CD14-positive monocyte (primary cell): Measurements from ENCODE around the gene GAP43. TPM values are rescaled to one million over a fixed set of nuclear protein-coding genes. Genes with fewer than 3 reads are reported as not detected.

ENCODE experiments used
- DNase-seq, 3 donors: peaks; one replicate each; pipeline ENCODE4 v3.0.0-alpha.2; 2011 to 2022
- H2AFZ ChIP-seq: 2 replicates; pipeline ENCODE4 v1.6.0; 2012; ENCODE audit warnings: mild to moderate bottlenecking, low read depth, low read length, inconsistent platforms; ENCODE audit not compliant: insufficient read depth, poor library complexity, severe bottlenecking
- H3K27ac ChIP-seq, 2 donors: 1 replicate in 1 of 2; 2 replicates in 1 of 2; pipeline ENCODE4 v1.5.1; 2012 to 2013; ENCODE audit warnings: low read length in 2 of 2, control low read depth in 1 of 2, inconsistent platforms in 1 of 2, low read depth in 1 of 2, mild to moderate bottlenecking in 1 of 2
- H3K27me3 ChIP-seq, 2 donors: one replicate each; pipeline versions ENCODE4 v1.6.0 to v1.6.1; 2011 to 2013; ENCODE audit warnings: low read length in 2 of 2; ENCODE audit not compliant: control insufficient read depth in 2 of 2, insufficient read depth in 2 of 2
- H3K36me3 ChIP-seq, 2 donors: replicated peaks in 1 of 2; 1 replicate in 1 of 2; 2 replicates in 1 of 2; pipeline versions ENCODE4 v1.5.1 to v1.6.1; 2012 to 2013; ENCODE audit warnings: low read length in 2 of 2, control low read depth in 1 of 2, inconsistent platforms in 1 of 2, mild to moderate bottlenecking in 1 of 2; ENCODE audit not compliant: insufficient read depth in 2 of 2, control insufficient read depth in 1 of 2
- H3K4me1 ChIP-seq, 2 donors: 1 replicate in 1 of 2; 2 replicates in 1 of 2; pipeline versions ENCODE4 v1.5.1 to v1.6.1; 2012 to 2013; ENCODE audit warnings: low read length in 2 of 2, control low read depth in 1 of 2, inconsistent platforms in 1 of 2, mild to moderate bottlenecking in 1 of 2, moderate library complexity in 1 of 2; ENCODE audit not compliant: insufficient read depth in 2 of 2, control insufficient read depth in 1 of 2
- H3K4me2 ChIP-seq: replicated peaks from 2 replicates; pipeline ENCODE3; 2012; ENCODE audit warnings: low read length, moderate library complexity, mild to moderate bottlenecking; ENCODE audit not compliant: poor library complexity, severe bottlenecking; ENCODE audit errors: extremely low read depth
- H3K4me3 ChIP-seq, 3 experiments: fragments of 200-600 bp in 1 of 3; sonication (generic) in 1 of 3; replicated peaks in 1 of 3; 1 replicate in 2 of 3; 2 replicates in 1 of 3; pipeline ENCODE4 v1.5.1; 2011 to 2013; ENCODE audit warnings: low read length in 3 of 3, mild to moderate bottlenecking in 3 of 3, control low read depth in 2 of 3, low read depth in 2 of 3, inconsistent platforms in 1 of 3, moderate library complexity in 1 of 3
- H3K79me2 ChIP-seq: 2 replicates; pipeline ENCODE4 v1.6.0; 2012; ENCODE audit warnings: mild to moderate bottlenecking, control low read depth, inconsistent platforms, low read length, moderate library complexity; ENCODE audit not compliant: insufficient read depth
- H3K9ac ChIP-seq: 2 replicates; pipeline ENCODE4 v1.6.0; 2017; ENCODE audit warnings: low read length, mild to moderate bottlenecking; ENCODE audit not compliant: insufficient read depth, poor library complexity, severe bottlenecking
- H3K9me3 ChIP-seq, 2 donors: replicated peaks in 1 of 2; 1 replicate in 1 of 2; 2 replicates in 1 of 2; pipeline versions ENCODE4 v1.5.1 to v1.6.1; 2012 to 2013; ENCODE audit warnings: low read length in 2 of 2, control low read depth in 1 of 2; ENCODE audit not compliant: control insufficient read depth in 1 of 2, insufficient read depth in 1 of 2
- H4K20me1 ChIP-seq: 2 replicates; pipeline ENCODE4 v1.6.0; 2012; ENCODE audit warnings: mild to moderate bottlenecking, low read length, control low read depth, moderate library complexity; ENCODE audit not compliant: insufficient read depth
- H3K27ac Mint-ChIP-seq, 7 donors: one replicate each; pipeline ENCODE4 v1.8.0; 2020; ENCODE audit warnings: mild to moderate bottlenecking in 7 of 7, mixed read lengths in 7 of 7, moderate library complexity in 6 of 7, inconsistent platforms in 2 of 7
- H3K27me3 Mint-ChIP-seq, 3 donors: one replicate each; pipeline ENCODE4 v1.8.0; 2021 to 2022; ENCODE audit warnings: low read depth in 3 of 3, mild to moderate bottlenecking in 3 of 3, mixed read lengths in 3 of 3, moderate library complexity in 3 of 3, inconsistent platforms in 1 of 3
- H3K36me3 Mint-ChIP-seq, 2 donors: one replicate each; pipeline ENCODE4 v1.8.0; 2020; ENCODE audit warnings: mixed read lengths in 2 of 2, inconsistent platforms in 1 of 2, mild to moderate bottlenecking in 1 of 2
- H3K4me1 Mint-ChIP-seq: one replicate; pipeline ENCODE4 v1.8.0; 2020; ENCODE audit warnings: mild to moderate bottlenecking, mixed read lengths
- H3K4me3 Mint-ChIP-seq, 2 donors: one replicate each; pipeline ENCODE4 v1.8.0; 2020; ENCODE audit warnings: mild to moderate bottlenecking in 2 of 2, mixed read lengths in 2 of 2, moderate library complexity in 1 of 2
- H3K9me3 Mint-ChIP-seq, 7 donors: one replicate each; pipeline ENCODE4 v1.8.0; 2020 to 2022; ENCODE audit warnings: mixed read lengths in 7 of 7, mild to moderate bottlenecking in 6 of 7, moderate library complexity in 6 of 7, inconsistent platforms in 2 of 7
- CTCF ChIP-seq: fragments of 200-600 bp; IDR thresholded peaks from one replicate; pipeline ENCODE4 v1.8.0; 2022; ENCODE audit warnings: antibody characterized with exemption, mild to moderate bottlenecking
- whole genome bisulfite sequencing: methylation state at CpG from one replicate; pipeline ENCODE4 v1.1.5; 2013; ENCODE audit warnings: missing lambda C conversion rate; ENCODE audit not compliant: insufficient coverage; 5-methylcytosine and 5-hydroxymethylcytosine counted together
- intact Hi-C, 2 donors: fragments of 100-400 bp; cut with micrococcal nuclease; formaldehyde crosslinking; loops; one replicate each; pipeline versions ENCODE4 v1.15.0 to v1.15.1; 2023
- polyA plus RNA-seq, 3 donors: library from polyadenylated mRNA; depleted of rRNA in 1 of 3; unstranded in 2 of 3; stranded (reverse) in 1 of 3; fragments of 300-500 nt in 2 of 3; fragments of >200 nt in 1 of 3; fragmentation: Illumina TruSeq in 2 of 3; gene quantifications; 1 replicate in 2 of 3; 2 replicates in 1 of 3; pipeline ENCODE4 v1.2.3, GENCODE V29; 2012 to 2021

The GAP43 gene
- polyA plus RNA-seq, 3 donors: not detected

- DNase-seq: no peak
- WGBS: no CpG with 5 or more reads among the region's 1 CpG
- Histone ChIP-seq H3K27me3 (peaks cover 17 to 40% of the 10 kb centered on the region in 2 donors), H3K27ac (no peak overlapping the region), H3K4me3 (no peak overlapping the region), H3K4me1 (peaks cover 3 to 11% of the 10 kb centered on the region in 2 donors), H2AFZ (no peak overlapping the region), H3K9ac (no peak overlapping the region), H3K4me2 (no peak overlapping the region), H4K20me1 (no peaks in the 10 kb centered on the region), H3K36me3 (no peaks in the 10 kb centered on the region), H3K79me2 (no peaks in the 10 kb centered on the region), H3K9me3 (no peaks in the 10 kb centered on the region)
- Mint-ChIP-seq H3K36me3 (no peaks in the 10 kb centered on the region), H3K27me3 (peaks cover 27 to 57% (median 27%) of the 10 kb centered on the region in 3 donors), H3K9me3 (peaks cover 0 to 2% (median 0%) of the 10 kb centered on the region in 7 donors), H3K27ac (no peak overlapping the region), H3K4me3 (no peak overlapping the region), H3K4me1 (peaks cover 13% of the 10 kb centered on the region)
- intact Hi-C loops: no loop called here
- no peak for TF ChIP-seq CTCF
Observed at GRCh38 chr3:115662356-115662755, 39.0 kb downstream of the GAP43 start.

DNA sequence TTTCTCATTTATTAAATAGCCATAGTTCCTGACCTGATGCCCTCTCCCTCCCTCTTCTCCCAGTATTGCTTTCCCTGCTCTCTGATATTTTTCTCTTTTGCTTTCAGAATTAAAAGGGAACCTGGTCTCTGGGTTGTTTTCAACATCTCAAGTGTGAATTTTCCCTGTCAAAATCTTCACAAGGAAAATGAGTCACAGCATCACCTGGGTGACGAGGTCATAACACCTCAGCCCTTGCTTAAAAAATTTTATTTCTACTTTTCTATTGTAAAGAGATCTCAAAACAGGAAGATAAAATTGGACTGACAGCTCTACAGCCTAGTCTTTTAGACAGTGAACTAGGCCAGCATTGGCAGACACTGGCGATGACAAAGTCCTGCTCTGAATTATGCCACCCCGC lies 40.1 kb downstream of the GAP43 start:
- WGBS: 100% methylated on average over 2 of the region's 3 CpGs
- Histone ChIP-seq H3K4me1 (peaks cover 0 to 5% of the 10 kb centered on the region in 2 donors), H3K36me3 (no peaks in the 10 kb centered on the region), H3K4me3 (no peak overlapping the region), H3K27me3 (peaks cover 17 to 32% of the 10 kb centered on the region in 2 donors), H2AFZ (no peak overlapping the region), H3K27ac (no peak overlapping the region), H3K9me3 (no peaks in the 10 kb centered on the region), H3K4me2 (no peak overlapping the region), H3K79me2 (no peaks in the 10 kb centered on the region), H3K9ac (no peak overlapping the region), H4K20me1 (no peaks in the 10 kb centered on the region)
- H3K27ac Mint-ChIP-seq: no peak overlapping the region
- H3K27me3 Mint-ChIP-seq: peaks cover 20 to 49% (median 22%) of the 10 kb centered on the region in 3 donors
- peak overlapping the region in 1 of 2 donors; percentile 21 for H3K4me3 Mint-ChIP-seq
- intact Hi-C loops: no loop called here
- H3K4me1 Mint-ChIP-seq: peaks cover 6% of the 10 kb centered on the region
- H3K36me3 Mint-ChIP-seq: no peaks in the 10 kb centered on the region
- DNase-seq: no peak
- no peak for TF ChIP-seq CTCF
- H3K9me3 Mint-ChIP-seq: peaks cover 0 to 2% (median 0%) of the 10 kb centered on the region in 7 donors
